Subcutaneous adipose tissue (tissue), 4 donors: ENCODE measurements around the gene SNX14. TPM values are rescaled to one million over a fixed set of nuclear protein-coding genes. Genes with fewer than 3 reads are reported as not detected.

Experiments
- CTCF ChIP-seq: fragments of 450-650 bp; IDR thresholded peaks from one replicate; pipeline ENCODE4 v1.5.1; 2016; ENCODE audit warnings: low read depth, mild to moderate bottlenecking, control low read depth, antibody characterized with exemption, moderate library complexity
- total RNA-seq, 4 donors: library from RNA; depleted of rRNA; stranded (reverse); fragments of >200 nt; gene quantifications; one replicate each; pipeline ENCODE4 v1.1.0, GENCODE V29; 2016

SNX14 gene
- 100 to 1,000 TPM in 2 of 4 donors, 10 to 100 TPM in 2; 61.8 to 120 (median 99.1) TPM for total RNA-seq

- no peak for TF ChIP-seq CTCF
Measured at GRCh38 chr6:85593438-85594196, at the start of gene SNX14. TSS of gene SNX14 (minus strand) at chr6:85593858. CDS start at chr6:85593718, 140 bp downstream.

GRCh38 chr6:85642774-85643536 is 49.3 kb upstream of the SNX14 start, which contains the start of gene SYNCRIP:
TSS of gene SYNCRIP (minus strand) at chr6:85642886. CDS start at chr6:85641439, 1,447 bp downstream.
- no peak for TF ChIP-seq CTCF

- TF ChIP-seq CTCF: no peak
Measured at GRCh38 chr6:85641897-85642773, 48.5 kb upstream of the SNX14 start.

- TF ChIP-seq CTCF: no peak
Measured at GRCh38 chr6:85641522-85641896, 47.9 kb upstream of the SNX14 start.

GRCh38 chr6:85640821-85641220 is 47.2 kb upstream of the SNX14 start:
- TF ChIP-seq CTCF: no peak

GRCh38 chr6:85637579-85637978 is 43.9 kb upstream of the SNX14 start:
- TF ChIP-seq CTCF: no peak
